IPS-15b (cell line): ENCODE results near the gene FAM118B.

ENCODE experiments used
- H3K27me3 ChIP-seq: one replicate; pipeline ENCODE4 v1.6.1; 2013; ENCODE audit warnings: low read length; ENCODE audit not compliant: control insufficient read depth, insufficient read depth
- H3K36me3 ChIP-seq: one replicate; pipeline ENCODE4 v1.6.1; 2013; ENCODE audit warnings: low read length; ENCODE audit not compliant: control insufficient read depth, insufficient read depth
- H3K4me1 ChIP-seq: one replicate; pipeline ENCODE4 v1.6.1; 2013; ENCODE audit warnings: mild to moderate bottlenecking, low read length; ENCODE audit not compliant: control insufficient read depth, insufficient read depth
- H3K4me3 ChIP-seq: one replicate; pipeline ENCODE4 v1.5.1; 2013; ENCODE audit warnings: low read depth, low read length
- H3K9ac ChIP-seq: one replicate; pipeline ENCODE4 v1.6.1; 2013; ENCODE audit warnings: low read depth, mild to moderate bottlenecking, low read length
- H3K9me3 ChIP-seq: one replicate; pipeline ENCODE4 v1.6.1; 2013; ENCODE audit warnings: mild to moderate bottlenecking, low read length; ENCODE audit not compliant: control insufficient read depth, insufficient read depth

FAM118B gene

DNA sequence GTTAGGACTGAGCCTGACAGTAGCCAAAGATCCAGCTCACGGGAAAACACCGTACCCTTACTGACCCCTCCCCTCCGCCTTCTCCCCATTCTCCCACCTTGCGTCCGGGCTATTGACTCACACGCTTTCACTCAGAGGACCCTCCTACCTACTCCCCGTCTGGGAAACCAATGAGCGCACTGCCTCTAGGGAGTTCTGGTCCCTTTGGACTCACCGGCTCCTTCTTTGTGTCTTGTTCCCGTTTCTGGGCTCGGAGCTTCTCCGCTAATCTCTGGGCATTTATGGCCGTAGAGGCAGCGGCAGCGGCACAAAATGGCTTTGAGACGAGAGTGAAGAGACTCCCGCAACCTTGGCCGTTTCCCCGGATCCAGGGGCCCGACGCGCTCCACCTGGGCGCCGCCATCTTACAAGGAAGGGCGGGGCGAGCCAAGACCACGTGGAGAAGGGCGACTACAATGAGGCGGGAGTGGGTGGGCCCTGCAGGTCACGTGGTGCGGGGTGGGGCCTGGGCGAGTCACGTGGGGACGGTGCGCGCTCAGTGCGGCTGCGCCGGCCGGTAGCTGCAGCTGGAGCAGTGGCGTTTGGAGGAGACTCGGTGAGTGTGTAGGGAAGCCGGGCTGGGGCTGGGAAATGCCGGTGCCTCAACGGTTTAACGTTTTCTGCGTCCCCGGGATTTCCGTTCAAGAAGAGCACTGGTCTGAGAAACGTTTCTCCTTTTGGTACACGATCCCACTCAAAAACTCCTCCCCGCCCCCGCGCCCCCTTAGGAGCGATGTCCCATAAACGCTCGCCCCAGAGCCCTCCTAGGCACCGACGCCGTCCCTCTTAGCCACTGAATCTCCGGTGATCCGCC is at the start of gene FAM118B, which contains the start of gene RPUSD4:
Gene FAM118B, plus strand, starts transcription at position 547 of the 853 bp plus-strand sequence. CDS start 23,220 bp downstream, outside the sequence.
Gene RPUSD4, minus strand, starts transcription at position 415 of the 853 bp plus-strand sequence. Its CDS starts 12 bp downstream, at position 403.
- Histone ChIP-seq H3K9ac (peak within 1 kb of the TSS; percentile 90), H3K36me3 (peaks cover 5% of the 10 kb centered on the region), H3K27me3 (no peaks in the 10 kb centered on the region), H3K4me3 (peak within 1 kb of the TSS; percentile 98), H3K9me3 (no peaks in the 10 kb centered on the region), H3K4me1 (no peaks in the 10 kb centered on the region)

DNA sequence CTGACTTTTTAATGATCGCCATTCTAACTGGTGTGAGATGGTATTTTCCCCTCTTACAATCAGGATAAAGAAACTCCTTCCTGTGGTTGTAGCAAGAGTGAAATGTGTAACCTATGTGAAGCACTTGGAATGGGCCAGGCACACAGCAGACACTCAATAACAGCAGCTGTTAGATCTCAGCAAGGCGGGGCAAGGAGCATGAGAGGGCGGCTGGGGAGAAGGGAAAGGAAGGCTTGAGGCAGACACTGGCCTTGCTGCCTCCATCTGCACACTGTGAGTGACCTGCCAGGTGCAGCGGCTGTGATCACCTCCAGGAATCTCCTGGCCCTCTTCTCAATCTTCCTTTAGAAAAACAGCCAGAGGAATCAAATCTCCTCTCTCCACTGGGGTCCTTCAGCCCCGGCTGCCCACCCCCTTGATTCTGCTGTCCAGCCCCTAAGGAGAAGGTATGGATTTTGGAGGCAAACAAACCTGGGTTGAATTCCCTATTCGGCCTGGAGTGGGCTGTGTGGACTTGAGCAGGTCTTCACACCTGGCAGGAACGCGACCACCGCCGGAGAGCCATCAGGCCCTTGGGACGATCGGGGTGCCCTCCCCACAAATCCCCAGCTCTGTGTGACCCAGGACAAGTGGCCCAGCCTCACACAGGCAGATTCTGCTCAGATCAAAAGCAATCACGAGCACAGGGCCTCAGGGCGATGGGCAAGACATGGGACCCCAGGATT is 49.1 kb upstream of the FAM118B start:
- Histone ChIP-seq H3K9ac (no peak overlapping the region), H3K27me3 (no peaks in the 10 kb centered on the region), H3K9me3 (no peaks in the 10 kb centered on the region), H3K4me1 (peaks cover 24% of the 10 kb centered on the region), H3K36me3 (no peaks in the 10 kb centered on the region), H3K4me3 (no peak overlapping the region)

DNA sequence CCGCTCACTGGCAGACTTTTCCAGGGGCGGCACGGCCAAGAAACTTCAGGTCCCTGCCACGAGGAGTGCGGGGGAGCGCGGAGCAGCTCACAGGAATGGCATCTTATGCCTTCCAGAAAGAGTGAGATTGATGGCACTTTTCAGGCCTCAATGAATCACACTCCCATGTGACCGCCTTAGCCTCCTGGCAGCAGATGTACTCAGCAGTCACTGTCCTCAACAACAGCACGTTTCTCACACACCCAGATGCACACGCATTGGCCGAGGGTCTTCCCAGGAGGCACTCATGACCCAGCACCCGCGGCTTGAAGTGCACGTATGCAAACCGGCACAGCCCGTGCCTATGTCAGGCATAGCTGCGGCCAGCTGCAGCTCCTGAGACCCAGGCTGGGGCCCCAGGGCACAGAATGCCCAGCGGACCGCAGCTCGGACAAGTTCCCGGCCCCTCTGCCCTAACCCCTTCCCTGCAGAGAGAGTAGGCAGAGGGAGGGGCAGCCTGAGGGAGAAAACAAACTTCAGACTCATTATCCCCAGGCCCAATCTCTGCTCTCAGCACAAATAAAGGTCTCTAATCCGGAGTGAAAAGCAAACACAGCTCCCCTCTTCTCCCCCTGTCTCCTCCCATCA is 48.4 kb upstream of the FAM118B start:
- Histone ChIP-seq H3K4me1 (peaks cover 22% of the 10 kb centered on the region), H3K27me3 (no peaks in the 10 kb centered on the region), H3K4me3 (no peak overlapping the region), H3K36me3 (no peaks in the 10 kb centered on the region), H3K9me3 (no peaks in the 10 kb centered on the region), H3K9ac (no peak overlapping the region)

- Histone ChIP-seq H3K9ac (no peak overlapping the region), H3K4me1 (peaks cover 18% of the 10 kb centered on the region), H3K4me3 (no peak overlapping the region), H3K36me3 (no peaks in the 10 kb centered on the region), H3K9me3 (no peaks in the 10 kb centered on the region), H3K27me3 (no peaks in the 10 kb centered on the region)
Observed at GRCh38 chr11:126163779-126164178, 47.8 kb upstream of the FAM118B start.

DNA sequence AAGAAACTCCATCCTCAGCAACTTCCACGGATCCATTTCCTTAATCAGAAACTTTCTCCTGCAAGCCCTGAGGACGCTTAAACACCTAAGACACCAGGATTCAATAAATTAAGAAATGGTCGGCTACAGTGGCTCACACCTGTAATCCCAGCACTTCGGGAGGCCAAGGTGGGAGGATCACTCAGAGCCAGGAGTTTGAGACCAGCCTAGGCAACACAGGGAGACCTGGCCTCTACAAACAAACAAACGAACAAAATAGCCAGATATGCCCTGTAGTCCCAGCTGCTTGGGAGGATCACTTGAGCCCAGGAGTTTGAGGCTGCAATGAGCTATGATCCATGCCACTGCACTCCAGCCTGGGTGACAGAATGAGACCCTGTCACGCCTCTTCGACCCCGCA is 46.8 kb upstream of the FAM118B start:
- no peak overlapping the region for H3K9ac ChIP-seq
- H3K9me3 ChIP-seq = no peaks in the 10 kb centered on the region
- no peak overlapping the region for H3K4me3 ChIP-seq
- H3K27me3 ChIP-seq = no peaks in the 10 kb centered on the region
- H3K36me3 ChIP-seq = no peaks in the 10 kb centered on the region
- peaks cover 14% of the 10 kb centered on the region for H3K4me1 ChIP-seq

- Histone ChIP-seq H3K9me3 (no peaks in the 10 kb centered on the region), H3K4me1 (peaks cover 10% of the 10 kb centered on the region), H3K36me3 (no peaks in the 10 kb centered on the region), H3K9ac (no peak overlapping the region), H3K4me3 (no peak overlapping the region), H3K27me3 (no peaks in the 10 kb centered on the region)
Observed at GRCh38 chr11:126165311-126165720, 46.3 kb upstream of the FAM118B start.

DNA sequence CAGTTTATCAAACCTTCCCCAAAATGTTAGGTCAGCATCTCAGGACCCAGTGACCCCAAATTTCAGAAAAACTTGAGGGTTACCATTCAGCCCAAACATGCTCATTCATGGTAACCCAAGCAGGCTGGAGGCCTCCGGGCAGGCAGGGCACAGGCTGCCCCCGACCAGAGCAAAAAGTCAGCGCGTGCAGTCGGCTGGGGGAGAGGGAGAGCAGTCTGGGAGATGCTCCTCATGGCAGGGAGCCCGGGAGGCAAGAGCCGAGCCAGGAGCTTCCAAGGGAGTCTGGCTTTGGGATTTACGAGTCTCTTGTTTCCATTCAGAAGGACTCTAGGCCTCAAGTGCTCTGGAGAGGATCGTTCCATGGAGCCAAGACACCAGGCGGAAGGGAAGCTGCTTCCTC is 45.8 kb upstream of the FAM118B start:
- H3K27me3 ChIP-seq = no peaks in the 10 kb centered on the region
- no peak overlapping the region for H3K4me3 ChIP-seq

DNA sequence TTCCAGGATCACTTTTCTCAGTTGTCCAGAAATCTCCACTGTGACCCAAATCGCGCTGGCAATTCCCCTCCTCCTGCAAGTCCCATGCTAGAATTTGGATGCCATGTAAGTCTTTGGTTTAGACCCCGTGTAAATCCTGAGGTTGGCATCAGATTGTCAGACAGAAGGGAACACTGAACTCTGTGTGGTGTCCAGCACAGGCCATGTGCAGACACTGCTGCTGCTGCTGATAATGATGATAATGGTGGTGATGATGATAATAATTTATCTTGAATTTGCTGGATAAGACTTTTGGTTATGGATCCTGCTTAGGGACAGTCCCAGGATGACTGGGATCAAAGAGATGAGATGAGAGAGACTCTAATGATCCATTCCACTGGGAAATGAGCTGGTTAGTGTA is 45.2 kb upstream of the FAM118B start:
- Histone ChIP-seq H3K9ac (no peak overlapping the region), H3K4me1 (peaks cover 4% of the 10 kb centered on the region), H3K36me3 (no peaks in the 10 kb centered on the region), H3K4me3 (no peak overlapping the region), H3K9me3 (no peaks in the 10 kb centered on the region), H3K27me3 (no peaks in the 10 kb centered on the region)

More for the DNA sequence above, 45.8 kb upstream of the FAM118B start:
- H3K36me3 ChIP-seq = no peaks in the 10 kb centered on the region
- no peak overlapping the region for H3K9ac ChIP-seq
- H3K9me3 ChIP-seq = no peaks in the 10 kb centered on the region
- H3K4me1 ChIP-seq = peaks cover 6% of the 10 kb centered on the region

- Histone ChIP-seq H3K4me3 (no peak overlapping the region), H3K27me3 (no peaks in the 10 kb centered on the region)
Observed at GRCh38 chr11:126167488-126167887, 44.1 kb upstream of the FAM118B start.

GRCh38 chr11:126169291-126169690 is 42.3 kb upstream of the FAM118B start:
- no peaks in the 10 kb centered on the region for H3K36me3 ChIP-seq
- H3K9ac ChIP-seq = no peak overlapping the region
- no peak overlapping the region for H3K4me3 ChIP-seq
- H3K9me3 ChIP-seq = no peaks in the 10 kb centered on the region
- H3K27me3 ChIP-seq = no peaks in the 10 kb centered on the region
- peaks cover 4% of the 10 kb centered on the region for H3K4me1 ChIP-seq

More at GRCh38 chr11:126167488-126167887, 44.1 kb upstream of the FAM118B start:
- H3K9me3 ChIP-seq = no peaks in the 10 kb centered on the region
- H3K4me1 ChIP-seq = peaks cover 4% of the 10 kb centered on the region
- H3K9ac ChIP-seq = no peak overlapping the region
- H3K36me3 ChIP-seq = no peaks in the 10 kb centered on the region

- Histone ChIP-seq H3K27me3 (no peaks in the 10 kb centered on the region), H3K9ac (no peak overlapping the region), H3K9me3 (no peaks in the 10 kb centered on the region), H3K36me3 (no peaks in the 10 kb centered on the region), H3K4me3 (no peak overlapping the region), H3K4me1 (peaks cover 4% of the 10 kb centered on the region)
Observed at GRCh38 chr11:126172596-126173038, 39.0 kb upstream of the FAM118B start.
